NCI-H2029 treated with DMSO at 0.1 percent for 48 hours (cell line): Measurements from ENCODE around the gene AGAP1.
A peak's percentile ranks its signal among the peaks of the same experiment; 100 is the strongest.

Experiments
- DNase-seq: peaks from one replicate; lab custom pipeline; 2025; lab: John Stamatoyannopoulos, UW

AGAP1 gene

GRCh38 chr2:235489897-235490296, 3.9 kb upstream of the AGAP1 start:
- DNase-seq = no peak

- DNase-seq = no peak
Measured at GRCh38 chr2:235492850-235493344, 946 bp upstream of the AGAP1 start.

GRCh38 chr2:235493402-235493774, 455 bp upstream of the AGAP1 start:
- no peak for DNase-seq

GRCh38 chr2:235494716-235495372, 1.0 kb downstream of the AGAP1 start:
- no peak for DNase-seq

GRCh38 chr2:235495373-235496238, 1.8 kb downstream of the AGAP1 start:
- no peak for DNase-seq

GRCh38 chr2:235496239-235496621, 2.4 kb downstream of the AGAP1 start:
- no peak for DNase-seq

- no peak for DNase-seq
Measured at GRCh38 chr2:235497096-235497495, 3.3 kb downstream of the AGAP1 start.

- no peak for DNase-seq
Measured at GRCh38 chr2:235498541-235498940, 4.7 kb downstream of the AGAP1 start.

GRCh38 chr2:235498946-235499812, 5.3 kb downstream of the AGAP1 start:
- DNase-seq = no peak

- DNase-seq = no peak
Measured at GRCh38 chr2:235500110-235500760, 6.4 kb downstream of the AGAP1 start.

GRCh38 chr2:235500761-235501672, 7.2 kb downstream of the AGAP1 start:
- DNase-seq = no peak

GRCh38 chr2:235501673-235502031, 7.8 kb downstream of the AGAP1 start:
- DNase-seq = no peak

GRCh38 chr2:235502336-235502735, 8.5 kb downstream of the AGAP1 start:
- no peak for DNase-seq

- no peak for DNase-seq
Measured at GRCh38 chr2:235504441-235505180, 10.8 kb downstream of the AGAP1 start.

- DNase-seq = no peak
Measured at GRCh38 chr2:235505181-235505741, 11.4 kb downstream of the AGAP1 start.

GRCh38 chr2:235506291-235506996, 12.6 kb downstream of the AGAP1 start:
- peak; percentile 71 for DNase-seq

- no peak for DNase-seq
Measured at GRCh38 chr2:235506997-235507615, 13.3 kb downstream of the AGAP1 start.

- DNase-seq = no peak
Measured at GRCh38 chr2:235507928-235508327, 14.1 kb downstream of the AGAP1 start.
